ENCODE measurements around the gene SLC35G2.

Gene SLC35G2

GRCh38 chr3:136904746-136905145, 85.8 kb downstream of the SLC35G2 start:
- WGBS (ENCODE audit: extremely low coverage, insufficient coverage, insufficient read length), result no CpG with 5 or more reads among the region's 4 CpGs
- Histone ChIP-seq H2AK5ac (ENCODE audit: low read length) (no peak overlapping the region), H3K23ac (ENCODE audit: low read length) (no peak overlapping the region), H2BK5ac (ENCODE audit: low read depth, low read length, poor library complexity) (no peak overlapping the region), H3K4me2 (ENCODE audit: low read length) (no peak overlapping the region), H3K4me3 (ENCODE audit: low read depth, low read length) (no peak overlapping the region), H2AFZ (ENCODE audit: insufficient read depth, low read length, poor library complexity) (no peak overlapping the region), H2BK12ac (ENCODE audit: low read length) (no peak overlapping the region), H3K9me3 (ENCODE audit: insufficient read depth, low read depth, low read length) (no peaks in the 10 kb centered on the region), H3K79me2 (ENCODE audit: control insufficient read depth, insufficient read depth, low read length, poor library complexity) (peaks cover 4% of the 10 kb centered on the region), H3K14ac (ENCODE audit: low read length) (no peak overlapping the region), H3K27ac (ENCODE audit: low read depth, low read length) (no peak overlapping the region), H3K18ac (ENCODE audit: low read length) (no peak overlapping the region), H3K4me1 (ENCODE audit: control insufficient read depth in 1 of 2, insufficient read depth in 2 of 2, low read length in 2 of 2) (peaks cover 2 to 6% of the 10 kb centered on the region in 2 experiments), H4K8ac (ENCODE audit: low read depth, low read length) (no peak overlapping the region), H3K9ac (ENCODE audit: low read length) (no peak overlapping the region), H3K79me1 (ENCODE audit: low read length) (no peaks in the 10 kb centered on the region), H3K4ac (ENCODE audit: low read depth, low read length) (no peak overlapping the region), H2BK120ac (ENCODE audit: insufficient read depth, low read length, poor library complexity) (no peak overlapping the region), H4K12ac (ENCODE audit: low read depth, low read length) (no peak overlapping the region), H3K27me3 (ENCODE audit: insufficient read depth, low read length) (no peaks in the 10 kb centered on the region), H3K36me3 (ENCODE audit: control insufficient read depth in 1 of 2, insufficient read depth in 2 of 2, low read length in 2 of 2) (peaks cover 0 to 2% of the 10 kb centered on the region in 2 experiments), H4K91ac (ENCODE audit: low read depth, low read length) (no peak overlapping the region)
- DNase-seq, result no peak

Data from trophoblast cell (in vitro differentiated cells and primary cell).